Measurements from ENCODE around the gene ZNF839.

Gene ZNF839

DNA sequence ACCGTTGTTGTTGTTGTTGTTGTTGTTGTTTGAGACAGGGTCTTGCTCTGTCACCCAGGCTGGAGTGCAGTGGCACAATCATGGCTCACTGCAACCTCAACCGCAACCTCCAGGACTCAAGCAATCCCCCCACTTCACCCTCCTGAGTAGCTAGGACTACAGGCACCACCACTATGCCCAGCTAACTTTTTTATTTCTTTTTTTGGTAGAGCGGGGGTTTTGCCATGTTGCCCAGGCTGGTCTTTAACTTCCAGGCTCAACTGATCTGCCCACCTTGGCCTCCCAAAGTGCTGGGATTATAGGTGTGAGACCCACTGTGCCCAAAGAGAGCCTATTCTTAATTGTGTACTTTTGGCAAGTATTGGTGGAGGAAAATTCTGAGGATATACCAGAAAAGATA, 40.3 kb upstream of the ZNF839 start:
- no peak overlapping the region for H3K27ac Mint-ChIP-seq
- peaks cover 11% of the 10 kb centered on the region for H3K4me1 Mint-ChIP-seq
- H3K9me3 Mint-ChIP-seq: peaks cover 4% of the 10 kb centered on the region
- TF ChIP-seq, protein P1, sequence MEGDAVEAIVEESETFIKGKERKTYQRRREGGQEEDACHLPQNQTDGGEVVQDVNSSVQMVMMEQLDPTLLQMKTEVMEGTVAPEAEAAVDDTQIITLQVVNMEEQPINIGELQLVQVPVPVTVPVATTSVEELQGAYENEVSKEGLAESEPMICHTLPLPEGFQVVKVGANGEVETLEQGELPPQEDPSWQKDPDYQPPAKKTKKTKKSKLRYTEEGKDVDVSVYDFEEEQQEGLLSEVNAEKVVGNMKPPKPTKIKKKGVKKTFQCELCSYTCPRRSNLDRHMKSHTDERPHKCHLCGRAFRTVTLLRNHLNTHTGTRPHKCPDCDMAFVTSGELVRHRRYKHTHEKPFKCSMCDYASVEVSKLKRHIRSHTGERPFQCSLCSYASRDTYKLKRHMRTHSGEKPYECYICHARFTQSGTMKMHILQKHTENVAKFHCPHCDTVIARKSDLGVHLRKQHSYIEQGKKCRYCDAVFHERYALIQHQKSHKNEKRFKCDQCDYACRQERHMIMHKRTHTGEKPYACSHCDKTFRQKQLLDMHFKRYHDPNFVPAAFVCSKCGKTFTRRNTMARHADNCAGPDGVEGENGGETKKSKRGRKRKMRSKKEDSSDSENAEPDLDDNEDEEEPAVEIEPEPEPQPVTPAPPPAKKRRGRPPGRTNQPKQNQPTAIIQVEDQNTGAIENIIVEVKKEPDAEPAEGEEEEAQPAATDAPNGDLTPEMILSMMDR (IDR thresholded peaks at IDR 0.05; ENCODE audit: unreplicated experiment in 3 of 3): no peak
- H3K4me3 Mint-ChIP-seq: no peak overlapping the region
- peaks cover 26% of the 10 kb centered on the region for H3K36me3 Mint-ChIP-seq (ENCODE audit: low read depth)
- no peaks in the 10 kb centered on the region for H3K27me3 Mint-ChIP-seq (ENCODE audit: low read depth)

DNA sequence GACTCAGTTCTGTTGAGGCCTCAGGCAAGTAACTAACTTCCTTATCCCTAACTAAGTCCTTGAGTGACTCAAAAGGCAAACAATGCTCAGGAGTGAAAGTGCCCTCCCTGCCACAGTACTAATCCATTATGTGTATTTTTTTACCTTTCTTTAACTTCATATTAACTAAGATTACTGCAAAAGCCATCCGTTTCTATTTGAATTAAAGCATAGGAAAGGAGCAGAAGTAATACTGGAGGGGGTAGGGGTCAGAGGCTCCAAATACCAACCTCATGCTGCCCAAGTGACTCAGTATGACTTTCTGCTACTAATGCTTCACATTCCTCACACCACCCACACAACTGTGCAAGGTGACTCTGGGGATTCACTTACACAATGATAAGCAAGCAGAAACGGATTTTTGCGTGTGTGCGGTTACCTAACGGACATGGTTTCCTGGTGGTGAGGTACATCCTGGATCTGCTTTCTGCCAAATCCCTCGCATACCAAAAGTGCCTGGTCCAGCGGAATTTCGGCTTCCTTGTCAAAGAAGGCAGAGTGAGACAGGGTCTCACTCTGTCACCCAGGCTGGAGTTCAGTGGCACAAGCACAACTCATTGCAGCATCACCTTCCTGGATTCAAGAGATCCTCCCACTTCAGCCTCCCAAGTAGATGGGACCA, 39.7 kb upstream of the ZNF839 start:
- Mint-ChIP-seq H3K27me3 (ENCODE audit: low read depth) (no peaks in the 10 kb centered on the region), H3K4me1 (peaks cover 11% of the 10 kb centered on the region), H3K9me3 (peaks cover 4% of the 10 kb centered on the region), H3K36me3 (ENCODE audit: low read depth) (peaks cover 21% of the 10 kb centered on the region), H3K27ac (no peak overlapping the region), H3K4me3 (no peak overlapping the region)
- TF ChIP-seq, protein P1 (IDR thresholded peaks at IDR 0.05; ENCODE audit: unreplicated experiment in 3 of 3): no peak

DNA sequence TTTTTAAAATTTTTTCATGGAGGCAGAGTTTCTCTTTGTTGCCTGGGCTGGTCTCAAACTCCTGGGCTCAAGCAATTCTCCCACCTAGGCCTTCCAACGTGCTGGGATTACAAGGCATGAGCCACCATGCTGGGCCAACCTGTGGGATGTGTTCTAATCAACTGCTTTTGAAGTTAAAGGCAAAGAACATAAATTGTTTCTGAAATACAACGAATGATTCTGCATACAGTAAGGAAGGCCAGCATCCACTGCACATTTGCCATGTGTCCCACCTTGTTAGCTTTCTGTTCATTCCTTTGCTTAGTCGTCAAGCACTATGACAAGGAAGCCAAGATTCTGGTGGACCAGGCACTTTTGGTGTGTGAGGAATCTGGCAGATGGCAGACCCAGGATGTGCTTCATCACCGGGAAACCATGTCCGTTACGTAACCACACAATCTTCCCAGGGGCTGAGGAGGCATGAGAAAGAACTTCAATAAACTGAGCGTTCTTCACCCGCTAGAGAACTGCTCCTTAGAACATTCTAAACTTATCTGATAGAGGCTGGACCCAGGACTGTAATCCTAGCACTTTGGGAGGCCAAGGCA, 39.1 kb upstream of the ZNF839 start:
- Mint-ChIP-seq H3K36me3 (ENCODE audit: low read depth) (peaks cover 19% of the 10 kb centered on the region), H3K9me3 (peaks cover 4% of the 10 kb centered on the region), H3K27me3 (ENCODE audit: low read depth) (no peaks in the 10 kb centered on the region), H3K4me3 (no peak overlapping the region), H3K27ac (no peak overlapping the region), H3K4me1 (peaks cover 11% of the 10 kb centered on the region)
- TF ChIP-seq, protein P1 (IDR thresholded peaks at IDR 0.05; ENCODE audit: unreplicated experiment in 3 of 3): no peak

DNA sequence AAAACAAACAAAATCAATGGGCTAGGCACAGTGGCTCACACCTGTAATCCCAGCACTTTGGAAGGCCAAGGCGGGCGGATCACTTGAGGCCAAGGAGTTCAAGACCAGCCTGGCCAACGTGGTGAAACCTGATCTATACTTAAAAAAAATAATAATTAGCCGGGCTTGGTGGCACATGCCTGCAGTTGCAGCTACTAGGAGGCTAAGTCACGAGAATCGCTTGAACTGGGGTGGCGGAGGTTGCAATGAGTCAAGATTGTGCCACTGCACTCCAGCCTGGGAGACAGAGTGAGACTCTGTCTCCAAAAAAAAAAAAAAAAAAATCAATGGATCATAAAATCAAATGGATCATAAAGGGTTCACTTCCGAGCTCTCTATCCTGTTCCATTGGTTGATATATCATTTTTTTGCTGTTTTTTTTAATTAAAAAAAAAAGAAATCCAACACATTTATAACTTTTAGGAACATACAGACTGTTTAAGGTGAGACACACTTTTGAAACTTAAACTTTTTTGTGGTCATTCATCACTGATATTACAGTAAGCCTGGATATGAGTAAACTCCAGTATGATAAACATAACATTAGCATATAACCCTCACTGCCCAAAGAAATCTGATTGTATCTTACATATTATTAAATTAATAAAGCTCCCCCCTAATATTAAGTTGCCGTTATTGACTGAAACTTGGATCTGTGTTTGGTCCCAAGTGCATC, 36.6 kb upstream of the ZNF839 start:
- no peak overlapping the region for H3K4me3 Mint-ChIP-seq
- no peaks in the 10 kb centered on the region for H3K9me3 Mint-ChIP-seq
- H3K27ac Mint-ChIP-seq: no peak overlapping the region
- TF ChIP-seq, protein P1 (IDR thresholded peaks at IDR 0.05; ENCODE audit: unreplicated experiment in 3 of 3): no peak
- peaks cover 6% of the 10 kb centered on the region for H3K36me3 Mint-ChIP-seq (ENCODE audit: low read depth)
- peaks cover 9% of the 10 kb centered on the region for H3K4me1 Mint-ChIP-seq
- H3K27me3 Mint-ChIP-seq (ENCODE audit: low read depth): no peaks in the 10 kb centered on the region

DNA sequence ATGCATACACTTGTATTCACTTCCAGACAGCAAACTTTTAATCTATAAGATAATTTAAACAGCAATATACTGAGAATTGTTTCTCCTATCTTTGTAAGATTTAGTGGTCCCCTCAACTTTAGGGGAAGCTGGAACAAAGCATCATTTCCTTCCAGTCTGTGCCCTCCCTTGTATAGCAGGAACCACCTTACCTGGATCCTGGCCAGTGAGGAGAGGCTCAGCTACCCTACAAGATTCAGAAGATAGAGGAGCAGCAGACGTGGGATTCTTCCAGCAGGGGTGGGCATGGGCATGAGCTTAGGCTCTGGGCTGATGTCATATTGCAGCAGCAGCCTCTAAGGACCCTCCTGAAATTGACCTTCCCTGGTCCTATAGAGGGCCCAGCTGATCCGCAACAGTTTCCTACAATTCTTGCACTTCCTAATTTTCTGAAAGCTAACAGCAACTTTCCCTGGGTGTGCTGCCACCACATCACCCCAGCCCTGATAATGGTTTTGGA, 35.9 kb upstream of the ZNF839 start:
- H3K27me3 Mint-ChIP-seq (ENCODE audit: low read depth): no peaks in the 10 kb centered on the region
- H3K9me3 Mint-ChIP-seq: no peaks in the 10 kb centered on the region
- TF ChIP-seq, protein P1 (IDR thresholded peaks at IDR 0.05; ENCODE audit: unreplicated experiment in 3 of 3): no peak
- H3K27ac Mint-ChIP-seq: no peak overlapping the region
- peaks cover 4% of the 10 kb centered on the region for H3K36me3 Mint-ChIP-seq (ENCODE audit: low read depth)
- H3K4me3 Mint-ChIP-seq: no peak overlapping the region
- H3K4me1 Mint-ChIP-seq: peaks cover 3% of the 10 kb centered on the region

Data from nephron (organoid).